A549 (cell line): ENCODE measurements around the gene SLC1A3. TPM values are rescaled to one million over a fixed set of nuclear protein-coding genes. Genes with fewer than 3 reads are reported as not detected.

Experiments
- ATAC-seq, 2 experiments: fragments of 200-7000 bp in 1 of 2; fragments of >200 bp in 1 of 2; cut with Nextera tagmentation in 1 of 2; cut with Tn5 transposase in 1 of 2; 3 replicates each; pipeline versions ENCODE4 v1.8.0 to v1.9.1; 2018 to 2020; ENCODE audit warnings: mild to moderate bottlenecking in 1 of 2, moderate library complexity in 1 of 2
- CTCF ChIA-PET: fragments of 300-600 bp; sonication (Branson Sonifier 250); formaldehyde crosslinking; extraction: SDS; loops from one replicate; lab custom pipeline; 2021; ENCODE audit warnings: antibody characterized with exemption, inconsistent platforms; lab: Yijun Ruan, JAX
- POLR2A ChIA-PET: fragments of 350-600 bp; formaldehyde crosslinking; extraction: SDS; loops from one replicate; lab custom pipeline; 2021; ENCODE audit warnings: antibody characterized with exemption, inconsistent platforms; lab: Yijun Ruan, JAX
- DNase-seq, 2 experiments: peaks; one replicate each; pipeline versions ENCODE4 v3.0.0 to v3.0.0-alpha.2; 2011 to 2016; ENCODE audit warnings: low read depth in 1 of 2, low spot score in 1 of 2
- FAIRE-seq: peaks from 2 replicates; lab custom pipeline; 2011; peaks lifted over from hg19 to GRCh38; lab: Jason Lieb, UNC
- H3K27ac ChIP-seq, 2 experiments: fragments of >200 bp; sonication (Bioruptor Twin); formaldehyde crosslinking; 3 replicates each; pipeline ENCODE4 v1.5.1; 2016 to 2017
- H3K4me1 ChIP-seq: fragments of >200 bp; sonication (Bioruptor Twin); formaldehyde crosslinking; 3 replicates; pipeline ENCODE4 v1.6.1; 2016
- H3K4me2 ChIP-seq: fragments of >200 bp; sonication (Bioruptor Twin); formaldehyde crosslinking; 3 replicates; pipeline ENCODE4 v1.6.1; 2016
- H3K4me3 ChIP-seq: fragments of >200 bp; sonication (Bioruptor Twin); formaldehyde crosslinking; 3 replicates; pipeline ENCODE4 v1.5.1; 2016
- H3K9me3 ChIP-seq: fragments of >200 bp; sonication (Bioruptor Twin); formaldehyde crosslinking; 3 replicates; pipeline ENCODE4 v1.6.1; 2016
- ATOH8 ChIP-seq: fragments of 250-450 bp; sonication (Bioruptor Pico); IDR thresholded peaks from 2 replicates; pipeline ENCODE4 v1.5.0; 2020; ENCODE audit warnings: low read depth, mild to moderate bottlenecking, moderate library complexity
- CEBPB ChIP-seq, 2 experiments: fragments of >200 bp in 1 of 2; sonication (Bioruptor Twin) in 1 of 2; formaldehyde crosslinking in 1 of 2; IDR thresholded peaks; 2 replicates each; pipeline ENCODE4 v1.6.1; 2012 to 2016
- EHMT2 ChIP-seq: fragments of 200-600 bp; sonication (generic); IDR thresholded peaks from 2 replicates; pipeline ENCODE4 v1.6.1; 2016; ENCODE audit warnings: antibody characterized with exemption, low read depth, mild to moderate bottlenecking, moderate library complexity
- EP300 ChIP-seq, 2 experiments: fragments of >200 bp; sonication (Bioruptor Twin); formaldehyde crosslinking; IDR thresholded peaks; 2 replicates in 1 of 2; 3 replicates in 1 of 2; pipeline ENCODE4 v1.6.1; 2016 to 2017
- FOSB ChIP-seq: fragments of 250-450 bp; sonication (Bioruptor Pico); IDR thresholded peaks from 2 replicates; pipeline ENCODE4 v1.5.0; 2020; ENCODE audit warnings: mild to moderate bottlenecking, moderate library complexity
- FOXS1 ChIP-seq: fragments of 250-450 bp; sonication (Bioruptor Pico); IDR thresholded peaks from 2 replicates; pipeline ENCODE4 v1.5.0; 2020; ENCODE audit warnings: mild to moderate bottlenecking, moderate library complexity
- HEYL ChIP-seq: fragments of 250-450 bp; sonication (Bioruptor Pico); IDR thresholded peaks from 2 replicates; pipeline ENCODE4 v1.8.0; 2021; ENCODE audit warnings: mild to moderate bottlenecking, moderate library complexity
- HMGXB4 ChIP-seq: fragments of 250-450 bp; sonication (Bioruptor Pico); IDR thresholded peaks from 2 replicates; pipeline ENCODE4 v1.5.0; 2021; ENCODE audit warnings: mild to moderate bottlenecking, moderate library complexity, borderline replicate concordance
- HOXA7 ChIP-seq: fragments of 250-450 bp; sonication (Bioruptor Pico); IDR thresholded peaks from 2 replicates; pipeline ENCODE4 v1.5.0; 2020; ENCODE audit warnings: mild to moderate bottlenecking, moderate library complexity
- HOXB13 ChIP-seq: fragments of 250-450 bp; sonication (Bioruptor Pico); IDR thresholded peaks from 2 replicates; pipeline ENCODE4 v1.5.0; 2020; ENCODE audit warnings: low read depth, mild to moderate bottlenecking, moderate library complexity
- JUNB ChIP-seq: fragments of >200 bp; sonication (Bioruptor Twin); formaldehyde crosslinking; IDR thresholded peaks from 2 replicates; pipeline ENCODE4 v1.6.1; 2016
- KDM1A ChIP-seq: fragments of 200-600 bp; sonication (generic); IDR thresholded peaks from 2 replicates; pipeline ENCODE4 v1.6.1; 2016; ENCODE audit warnings: low read depth, mild to moderate bottlenecking
- MAFK ChIP-seq: fragments of 450-650 bp; IDR thresholded peaks from 2 replicates; pipeline ENCODE4 v1.6.1; 2014; ENCODE audit not compliant: partially characterized antibody
- NFE2L2 ChIP-seq: fragments of 150-350 bp; conservative IDR thresholded peaks from 2 replicates; pipeline ENCODE4 v1.6.1; 2014; ENCODE audit warnings: low read length
- PHF8 ChIP-seq: fragments of 200-600 bp; sonication (generic); IDR thresholded peaks from 2 replicates; pipeline ENCODE4 v1.6.1; 2016; ENCODE audit warnings: low read depth, mild to moderate bottlenecking, antibody characterized with exemption, moderate library complexity, borderline replicate concordance
- POLR2A ChIP-seq: IDR thresholded peaks from 2 replicates; pipeline ENCODE4 v1.6.1; 2012; ENCODE audit warnings: mild to moderate bottlenecking, low read length
- POLR2AphosphoS2 ChIP-seq: conservative IDR thresholded peaks from 2 replicates; pipeline ENCODE4 v1.6.1; 2012; ENCODE audit warnings: low read length, improper control_type of control experiment, inconsistent platforms
- RAD21 ChIP-seq, 2 experiments: fragments of >200 bp in 1 of 2; sonication (Bioruptor Twin) in 1 of 2; formaldehyde crosslinking in 1 of 2; IDR thresholded peaks in 1 of 2; conservative IDR thresholded peaks in 1 of 2; 2 replicates in 1 of 2; 3 replicates in 1 of 2; pipeline ENCODE4 v1.6.1; 2012 to 2018; ENCODE audit warnings: inconsistent platforms in 1 of 2
- RCOR1 ChIP-seq: fragments of 150-350 bp; IDR thresholded peaks from 2 replicates; pipeline ENCODE4 v1.6.1; 2014; ENCODE audit warnings: antibody characterized with exemption, low read length, low read depth
- RFX5 ChIP-seq: fragments of 450-650 bp; IDR thresholded peaks from 2 replicates; pipeline ENCODE4 v1.7.1; 2014; ENCODE audit warnings: antibody characterized with exemption, mild to moderate bottlenecking, moderate library complexity
- RNF2 ChIP-seq: fragments of 200-600 bp; sonication (generic); IDR thresholded peaks from 2 replicates; pipeline ENCODE4 v1.6.1; 2016; ENCODE audit warnings: low read depth, mild to moderate bottlenecking, antibody characterized with exemption, moderate library complexity, borderline replicate concordance
- SREBF2 ChIP-seq: fragments of 450-650 bp; IDR thresholded peaks from 2 replicates; pipeline ENCODE4 v1.6.1; 2014; ENCODE audit warnings: mild to moderate bottlenecking, moderate library complexity
- ZNF302 ChIP-seq: fragments of 250-450 bp; sonication (Bioruptor Pico); IDR thresholded peaks from 2 replicates; pipeline ENCODE4 v1.9.0; 2021; ENCODE audit warnings: inconsistent platforms, mild to moderate bottlenecking, moderate library complexity
- ZSCAN20 ChIP-seq: fragments of 250-450 bp; sonication (Bioruptor Pico); IDR thresholded peaks from 2 replicates; pipeline ENCODE4 v1.8.0; 2022; ENCODE audit warnings: mild to moderate bottlenecking, moderate library complexity
- WGBS: methylation state at CpG from one replicate; pipeline ENCODE4 v1.1.6; 2017; ENCODE audit errors: missing lambda C conversion rate; 5-methylcytosine and 5-hydroxymethylcytosine counted together
- polyA plus RNA-seq, 4 experiments: library from polyadenylated mRNA; depleted of rRNA in 3 of 4; stranded (reverse); fragments of >200 nt; fragmentation: RNase III in 1 of 4; extraction: RNeasy Plus Mini Kit Qiagen cat#74134 plus additional on column Dnase treatment in 1 of 4; gene quantifications; 2 replicates in 3 of 4; 3 replicates in 1 of 4; pipeline ENCODE4 v1.2.3, GENCODE V29; 2011 to 2017
- TF ChIP-seq, protein P1 (sequence below): fragments of >200 bp; sonication (Bioruptor Twin); formaldehyde crosslinking; IDR thresholded peaks from 2 replicates; pipeline ENCODE4 v1.6.1; 2016
- TF ChIP-seq, protein P2 (sequence below): IDR thresholded peaks from 2 replicates; pipeline ENCODE4 v1.6.1; 2012
- TF ChIP-seq, protein P3 (sequence below): IDR thresholded peaks from 2 replicates; pipeline ENCODE4 v1.6.1; 2012
- TF ChIP-seq, protein P4 (sequence below): fragments of >200 bp; sonication (Bioruptor Twin); formaldehyde crosslinking; IDR thresholded peaks from 3 replicates; pipeline ENCODE4 v1.6.1; 2016
- TF ChIP-seq, protein P5 (sequence below): IDR thresholded peaks from 2 replicates; pipeline ENCODE4 v1.6.1; 2012; ENCODE audit warnings: low read depth, borderline replicate concordance

SLC1A3 gene
- polyA plus RNA-seq, 2 of the 4 experiments (the other 2 are of a cell fraction), result not detected

DNA sequence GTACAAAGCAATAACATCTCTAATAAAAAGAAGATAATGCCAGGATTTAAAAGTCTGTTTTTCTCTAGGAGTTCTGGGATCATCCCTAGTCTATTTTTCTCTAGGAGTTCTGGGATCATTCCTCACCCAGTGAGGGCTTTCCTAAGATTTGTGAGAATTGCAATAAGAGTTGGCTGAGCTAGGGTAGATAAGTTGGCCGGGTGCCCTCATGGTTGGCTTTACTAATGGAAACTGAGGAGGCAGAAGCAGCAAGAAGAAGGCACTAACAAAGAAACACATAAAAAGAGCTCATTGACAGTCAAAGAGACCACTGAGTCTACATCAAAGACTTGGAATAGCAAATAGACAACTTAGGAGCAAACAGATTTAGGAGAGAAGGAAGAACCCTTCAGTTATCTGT lies 4.2 kb downstream of the SLC1A3 start:
- CTCF ChIA-PET, result no interaction called here
- no peak overlapping the region for H3K4me2 ChIP-seq
- no peak for FAIRE-seq

DNA sequence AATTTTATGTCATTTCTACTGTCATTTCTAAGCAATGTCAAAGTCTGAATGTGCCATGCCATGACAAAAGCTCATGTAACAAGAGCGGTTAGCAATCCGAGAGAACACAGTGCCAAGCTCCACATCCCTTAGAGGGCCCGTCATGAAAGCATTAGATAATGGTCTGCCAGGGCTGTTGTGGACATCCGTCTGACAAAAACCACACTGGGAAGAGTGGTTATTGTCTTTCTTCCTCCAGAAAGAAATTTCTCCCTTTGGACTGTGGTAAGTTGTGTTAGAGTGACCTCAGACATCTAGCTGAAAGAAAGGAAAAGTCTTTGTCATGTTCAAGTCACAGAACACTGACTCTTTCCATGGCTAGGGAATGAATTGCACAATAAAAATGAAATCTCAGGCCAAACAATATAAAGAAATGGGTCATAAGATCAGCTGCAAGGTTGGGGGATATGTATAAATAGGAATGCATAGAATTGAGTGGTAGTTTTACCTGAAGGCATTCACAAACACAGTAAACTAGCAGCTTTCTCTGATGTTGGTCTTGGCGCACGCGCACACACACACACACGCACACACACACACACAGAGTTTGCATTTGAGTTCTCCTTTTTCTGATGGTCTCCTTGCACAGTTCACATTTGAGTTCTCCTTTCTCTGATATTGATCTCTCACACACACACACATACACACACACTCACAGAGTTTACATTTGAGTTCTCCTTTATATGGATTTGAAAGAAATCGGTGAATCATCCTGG lies 5.3 kb downstream of the SLC1A3 start:
- 54% methylated on average over 9 of the region's 9 CpGs for WGBS

More for the DNA sequence above, 4.2 kb downstream of the SLC1A3 start:
- no peak for ATAC-seq
- Histone ChIP-seq H3K4me1 (no peaks in the 10 kb centered on the region), H3K4me3 (no peak overlapping the region), H3K9me3 (no peaks in the 10 kb centered on the region), H3K27ac (no peak overlapping the region)
- POLR2A ChIA-PET, result no interaction called here
- no peak for TF ChIP-seq ATOH8 (CRISPR knock-in tag)
- no peak for TF ChIP-seq RFX5
- no peak for TF ChIP-seq RNF2
- no peak for TF ChIP-seq POLR2A
- TF ChIP-seq POLR2AphosphoS2, result no peak
- no peak for TF ChIP-seq ZNF302 (CRISPR knock-in tag)
- TF ChIP-seq RCOR1, result no peak
- TF ChIP-seq, protein P1, sequence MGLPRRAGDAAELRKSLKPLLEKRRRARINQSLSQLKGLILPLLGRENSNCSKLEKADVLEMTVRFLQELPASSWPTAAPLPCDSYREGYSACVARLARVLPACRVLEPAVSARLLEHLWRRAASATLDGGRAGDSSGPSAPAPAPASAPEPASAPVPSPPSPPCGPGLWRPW, result no peak
- TF ChIP-seq EHMT2, result no peak
- TF ChIP-seq, protein P2, sequence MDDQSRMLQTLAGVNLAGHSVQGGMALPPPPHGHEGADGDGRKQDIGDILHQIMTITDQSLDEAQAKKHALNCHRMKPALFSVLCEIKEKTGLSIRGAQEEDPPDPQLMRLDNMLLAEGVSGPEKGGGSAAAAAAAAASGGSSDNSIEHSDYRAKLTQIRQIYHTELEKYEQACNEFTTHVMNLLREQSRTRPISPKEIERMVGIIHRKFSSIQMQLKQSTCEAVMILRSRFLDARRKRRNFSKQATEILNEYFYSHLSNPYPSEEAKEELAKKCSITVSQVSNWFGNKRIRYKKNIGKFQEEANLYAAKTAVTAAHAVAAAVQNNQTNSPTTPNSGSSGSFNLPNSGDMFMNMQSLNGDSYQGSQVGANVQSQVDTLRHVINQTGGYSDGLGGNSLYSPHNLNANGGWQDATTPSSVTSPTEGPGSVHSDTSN, result no peak
- TF ChIP-seq KDM1A, result no peak
- TF ChIP-seq CEBPB (IDR thresholded peaks at IDR 0.05), result no peak
- no peak for TF ChIP-seq MAFK
- TF ChIP-seq FOXS1 (CRISPR knock-in tag), result no peak
- TF ChIP-seq, protein P3, sequence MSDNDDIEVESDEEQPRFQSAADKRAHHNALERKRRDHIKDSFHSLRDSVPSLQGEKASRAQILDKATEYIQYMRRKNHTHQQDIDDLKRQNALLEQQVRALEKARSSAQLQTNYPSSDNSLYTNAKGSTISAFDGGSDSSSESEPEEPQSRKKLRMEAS, result no peak
- TF ChIP-seq, protein P4, sequence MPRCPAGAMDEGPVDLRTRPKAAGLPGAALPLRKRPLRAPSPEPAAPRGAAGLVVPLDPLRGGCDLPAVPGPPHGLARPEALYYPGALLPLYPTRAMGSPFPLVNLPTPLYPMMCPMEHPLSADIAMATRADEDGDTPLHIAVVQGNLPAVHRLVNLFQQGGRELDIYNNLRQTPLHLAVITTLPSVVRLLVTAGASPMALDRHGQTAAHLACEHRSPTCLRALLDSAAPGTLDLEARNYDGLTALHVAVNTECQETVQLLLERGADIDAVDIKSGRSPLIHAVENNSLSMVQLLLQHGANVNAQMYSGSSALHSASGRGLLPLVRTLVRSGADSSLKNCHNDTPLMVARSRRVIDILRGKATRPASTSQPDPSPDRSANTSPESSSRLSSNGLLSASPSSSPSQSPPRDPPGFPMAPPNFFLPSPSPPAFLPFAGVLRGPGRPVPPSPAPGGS, result no peak
- no peak for TF ChIP-seq HEYL (CRISPR knock-in tag)
- no peak for DNase-seq
- WGBS, result 0% methylated on average over 1 of the region's 1 CpG

More for the DNA sequence above, 5.3 kb downstream of the SLC1A3 start:
- no peaks in the 10 kb centered on the region for H3K9me3 ChIP-seq
- FAIRE-seq, result no peak
- ChIA-PET CTCF (interaction anchor here (0.6 kb wide), 1 partner anchor 62 kb away, joined by 3 read pairs; no protein-coding TSS in a partner anchor), POLR2A (no interaction called here)
- no peak overlapping the region for H3K4me3 ChIP-seq
- H3K4me2 ChIP-seq, result no peak overlapping the region
- no peak for ATAC-seq
- TF ChIP-seq NFE2L2 (no peak), PHF8 (no peak), FOSB (no peak), KDM1A (no peak), RCOR1 (no peak), RNF2 (no peak), ZNF302 (CRISPR knock-in tag) (no peak), SREBF2 (no peak), HOXB13 (CRISPR knock-in tag) (no peak), HMGXB4 (no peak), HEYL (CRISPR knock-in tag) (no peak), JUNB (no peak), HOXA7 (CRISPR knock-in tag) (no peak), ATOH8 (CRISPR knock-in tag) (no peak), EHMT2 (no peak), RAD21 (conservative IDR thresholded peaks at IDR 0.05 in 1 of 2, IDR thresholded peaks at IDR 0.05 in 1 of 2) (no peak), EP300 (IDR thresholded peaks at IDR 0.05) (no peak), ZSCAN20 (CRISPR knock-in tag) (no peak)
- TF ChIP-seq, protein P5, sequence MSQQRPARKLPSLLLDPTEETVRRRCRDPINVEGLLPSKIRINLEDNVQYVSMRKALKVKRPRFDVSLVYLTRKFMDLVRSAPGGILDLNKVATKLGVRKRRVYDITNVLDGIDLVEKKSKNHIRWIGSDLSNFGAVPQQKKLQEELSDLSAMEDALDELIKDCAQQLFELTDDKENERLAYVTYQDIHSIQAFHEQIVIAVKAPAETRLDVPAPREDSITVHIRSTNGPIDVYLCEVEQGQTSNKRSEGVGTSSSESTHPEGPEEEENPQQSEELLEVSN, result no peak
- no peak for DNase-seq
- no peaks in the 10 kb centered on the region for H3K4me1 ChIP-seq
- H3K27ac ChIP-seq, result no peak overlapping the region
